Occipital lobe (tissue), 2 donors: ENCODE measurements around the gene ZNF383. TPM values are rescaled to one million over a fixed set of nuclear protein-coding genes. Genes with fewer than 3 reads are reported as not detected.
"Not testable (repeated sequence)": the region's sequence is repeated elsewhere in the genome, so short reads cannot be mapped to it uniquely, and the experiment has no call there.

Source experiments
- DNase-seq: peaks from one replicate; lab custom pipeline; 2025; lab: John Stamatoyannopoulos, UW
- total RNA-seq: library from RNA; depleted of rRNA; stranded (reverse); fragments of >200 nt; gene quantifications from one replicate; pipeline ENCODE4 v1.2.3, GENCODE V29; 2014

The ZNF383 gene
- total RNA-seq, 1 donor from 2014 or later, result 18.9 TPM

DNA sequence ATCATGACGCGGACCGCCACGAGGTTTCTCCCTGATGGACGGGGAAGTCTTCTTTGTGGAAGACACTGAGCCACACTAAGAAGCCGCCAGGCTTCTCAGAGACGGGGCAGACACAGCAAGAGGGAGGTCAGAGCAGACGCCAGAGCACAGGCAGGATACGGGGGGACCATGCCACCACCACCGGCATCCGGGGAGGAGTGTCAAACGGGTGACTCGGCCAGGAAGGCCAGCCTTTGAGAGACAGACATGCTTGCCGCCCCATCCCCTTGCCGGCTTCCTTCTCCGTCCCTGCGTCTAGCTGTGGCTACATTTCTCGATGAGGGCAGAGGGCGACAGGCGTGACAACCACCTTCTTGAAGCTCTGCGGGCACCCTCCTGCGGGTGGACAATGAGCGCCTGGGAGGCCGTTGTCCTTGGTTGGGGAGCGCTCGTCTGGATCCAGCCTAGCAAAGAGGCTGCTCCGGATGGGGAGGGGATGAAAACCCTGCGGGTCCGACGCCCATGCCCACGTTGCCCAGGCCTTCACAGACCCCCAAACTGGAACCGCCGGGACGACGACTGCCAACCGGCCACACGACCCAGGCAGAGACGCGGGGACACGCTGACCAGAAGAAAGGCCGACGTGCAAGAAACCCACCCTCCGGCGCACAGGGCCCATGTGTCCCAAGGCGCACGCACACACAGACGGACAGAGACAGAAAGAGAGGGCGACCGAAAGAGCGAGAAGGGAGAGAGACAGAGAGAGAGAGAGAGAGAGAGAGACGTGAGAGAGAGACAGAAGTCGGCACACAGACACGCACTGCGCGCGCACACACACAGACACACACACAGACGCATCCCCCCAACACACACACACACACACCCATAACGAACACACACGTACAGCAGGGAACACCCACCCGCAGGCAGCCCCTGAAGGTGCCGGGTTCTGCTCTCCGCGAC lies 75.3 kb downstream of the ZNF383 start:
- not testable (repeated sequence) for DNase-seq

GRCh38 chr19:37294246-37294645 lies 76.2 kb downstream of the ZNF383 start:
- not testable (repeated sequence) for DNase-seq

Other genes with a start within 250 kb of the ZNF383 start
- 47.3 TPM for gene ZNF420, start 139.8 kb upstream of the ZNF383 start, total RNA-seq
- 12.5 TPM for gene ZNF585A, start 45.5 kb upstream of the ZNF383 start, total RNA-seq
- gene ZNF585B, start 7.7 kb upstream of the ZNF383 start, total RNA-seq, result 30.9 TPM
- 26.8 TPM for gene ZNF527, start 152.9 kb downstream of the ZNF383 start, total RNA-seq
- 28.7 TPM for gene ZNF569, start 249.2 kb downstream of the ZNF383 start, total RNA-seq